HG03378 (cell line): ENCODE data around the gene DCLK1.

ENCODE experiments used
- ATAC-seq: cut with Tn5 transposase; IDR thresholded peaks from one replicate; pipeline ENCODE4 v1.9.1; 2021; ENCODE audit warnings: mild to moderate bottlenecking, moderate library complexity; ENCODE audit not compliant: unreplicated experiment

DCLK1 gene

DNA sequence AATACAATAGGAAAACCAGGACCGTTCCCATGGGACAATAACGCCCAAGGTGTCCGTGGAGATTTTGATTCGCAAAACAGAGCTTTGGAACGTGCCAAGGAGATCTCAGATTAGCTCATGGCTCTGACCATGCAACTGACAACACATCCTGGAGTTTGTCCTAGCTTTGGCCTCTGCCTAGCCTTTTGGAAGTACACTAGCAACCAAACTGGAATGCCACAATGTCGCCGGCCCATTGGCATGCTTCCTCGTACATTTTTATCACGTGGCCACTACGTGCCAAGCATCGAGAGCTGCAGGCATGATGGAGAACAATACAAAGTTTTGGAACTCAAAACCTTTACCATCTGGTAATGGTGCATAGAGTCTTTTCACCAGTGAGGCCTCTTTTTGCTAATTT, 256.5 kb downstream of the DCLK1 start:
- ATAC-seq = no peak

DNA sequence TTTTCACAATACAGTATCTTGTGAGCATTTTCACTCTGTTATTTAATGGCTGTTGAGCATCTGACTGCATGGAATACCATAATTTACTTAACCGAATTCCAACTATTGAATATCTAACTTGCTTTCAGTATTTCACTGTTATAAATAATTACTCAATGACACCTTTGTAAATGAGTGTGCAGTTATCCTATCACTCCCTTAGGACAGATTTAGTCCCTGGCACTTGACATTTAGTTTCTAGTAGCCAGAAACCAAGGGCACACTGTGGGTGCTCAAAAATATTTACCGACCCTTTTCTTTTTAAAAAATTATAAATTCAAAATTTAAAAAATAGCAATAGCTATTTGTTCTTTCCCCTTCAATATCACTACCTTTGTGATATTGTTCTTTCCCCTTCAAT, 258.8 kb downstream of the DCLK1 start:
- no peak for ATAC-seq

GRCh38 chr13:35871561-35871960, 259.6 kb downstream of the DCLK1 start:
- no peak for ATAC-seq

DNA sequence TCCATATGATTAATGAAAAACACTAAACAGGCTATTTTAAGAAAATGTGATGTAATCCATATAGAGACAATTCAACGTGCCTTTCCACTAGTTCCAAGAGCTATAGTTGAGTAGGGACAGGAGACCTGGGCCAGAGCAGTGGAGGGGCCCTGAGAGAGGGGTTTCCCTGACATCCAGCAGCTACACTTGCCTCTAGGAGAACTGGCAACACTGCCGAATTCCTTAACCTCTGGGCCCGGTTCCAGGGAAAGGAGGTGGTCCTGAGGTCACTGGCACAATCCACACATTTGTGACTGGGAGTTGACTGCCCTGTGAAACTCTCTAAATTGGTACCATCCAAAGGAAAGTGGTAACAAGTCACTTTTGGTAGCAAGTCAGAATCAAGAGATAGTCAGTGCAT, 264.4 kb downstream of the DCLK1 start:
- ATAC-seq = no peak

GRCh38 chr13:35865341-35866240, 265.6 kb downstream of the DCLK1 start:
- no peak for ATAC-seq

GRCh38 chr13:35860661-35861060, 270.5 kb downstream of the DCLK1 start:
- no peak for ATAC-seq

- ATAC-seq = no peak
These were observed 271.2 kb downstream of the DCLK1 start for GRCh38 chr13:35859981-35860380.

GRCh38 chr13:35858665-35859064, 272.5 kb downstream of the DCLK1 start:
- no peak for ATAC-seq

GRCh38 chr13:35857769-35858168, 273.4 kb downstream of the DCLK1 start:
- ATAC-seq = no peak

DNA sequence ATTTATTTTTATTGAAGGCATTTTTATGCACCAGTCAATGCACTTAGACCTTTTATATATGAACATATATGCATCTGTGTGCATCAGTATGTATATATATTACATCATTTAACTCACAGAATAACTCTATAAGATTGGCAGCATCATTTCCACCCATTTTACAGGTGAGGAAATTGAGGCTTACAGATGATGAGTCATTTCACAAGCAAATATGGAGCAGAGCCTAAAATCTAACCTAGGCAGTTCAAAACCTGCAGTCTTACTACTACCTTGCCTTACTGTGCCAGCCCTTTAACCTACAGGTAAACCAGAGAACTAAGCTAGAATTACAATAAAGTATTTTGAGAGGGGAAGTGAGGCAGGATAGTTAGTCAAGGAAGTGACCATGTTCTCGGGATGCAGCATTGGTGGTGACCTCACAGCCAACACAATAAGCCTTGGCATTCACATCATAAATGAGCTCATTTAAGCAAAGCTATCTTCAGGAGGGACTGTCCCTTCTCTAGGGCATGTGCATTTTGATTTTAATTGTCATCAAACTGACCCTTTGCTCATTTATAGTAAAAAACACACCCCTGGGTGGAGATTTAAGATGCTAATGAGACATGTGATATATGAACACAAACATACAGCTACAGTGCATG, 274.3 kb downstream of the DCLK1 start:
- ATAC-seq = no peak

- no peak for ATAC-seq
These were observed 275.1 kb downstream of the DCLK1 start for GRCh38 chr13:35856084-35856483.

DNA sequence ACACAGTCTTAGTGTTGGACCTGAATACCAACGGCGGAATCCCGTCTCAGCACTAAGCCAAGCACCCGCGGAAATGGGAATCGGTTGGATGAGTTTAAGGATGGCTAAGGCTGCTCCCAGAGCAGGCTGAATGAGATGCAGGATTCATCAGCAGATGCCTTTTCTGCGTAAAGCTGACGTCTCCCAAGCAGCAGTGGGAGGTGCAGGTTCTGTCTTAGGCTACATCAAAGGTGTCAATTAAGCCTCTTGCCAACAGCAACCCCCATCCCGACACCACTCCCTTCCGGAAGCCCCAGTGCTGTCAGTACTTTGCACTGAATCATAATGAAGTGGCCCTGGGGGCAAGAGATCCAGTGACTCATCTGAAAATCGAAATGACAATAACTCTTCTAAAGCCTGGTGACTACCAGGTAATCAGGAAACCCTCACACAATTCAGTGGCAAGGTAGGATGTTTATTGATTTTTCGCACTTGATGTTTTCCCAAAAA, 275.6 kb downstream of the DCLK1 start:
- no peak for ATAC-seq

DNA sequence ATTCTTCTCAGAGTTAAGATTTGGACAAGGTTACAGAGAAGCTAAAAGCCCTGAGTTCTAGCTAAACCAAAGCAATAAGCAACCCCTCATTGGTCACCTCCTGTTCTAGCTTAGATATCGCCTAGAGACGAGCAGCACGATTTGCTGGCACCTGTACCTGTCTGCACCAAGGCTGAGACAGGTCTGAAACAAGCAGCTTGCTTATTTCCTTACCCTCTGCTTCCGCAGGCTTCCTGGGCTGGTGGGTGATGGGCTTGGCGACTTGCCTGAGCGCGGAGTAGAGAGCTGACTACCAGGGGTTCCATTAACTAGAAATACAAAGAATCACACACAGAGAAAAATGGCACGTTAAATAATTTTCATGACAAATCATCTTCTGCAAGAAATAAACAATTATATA, 276.9 kb downstream of the DCLK1 start:
- ATAC-seq = no peak

GRCh38 chr13:35851881-35852280, 279.3 kb downstream of the DCLK1 start:
- ATAC-seq = no peak

- ATAC-seq = no peak
These were observed 279.8 kb downstream of the DCLK1 start for GRCh38 chr13:35851356-35851755.

DNA sequence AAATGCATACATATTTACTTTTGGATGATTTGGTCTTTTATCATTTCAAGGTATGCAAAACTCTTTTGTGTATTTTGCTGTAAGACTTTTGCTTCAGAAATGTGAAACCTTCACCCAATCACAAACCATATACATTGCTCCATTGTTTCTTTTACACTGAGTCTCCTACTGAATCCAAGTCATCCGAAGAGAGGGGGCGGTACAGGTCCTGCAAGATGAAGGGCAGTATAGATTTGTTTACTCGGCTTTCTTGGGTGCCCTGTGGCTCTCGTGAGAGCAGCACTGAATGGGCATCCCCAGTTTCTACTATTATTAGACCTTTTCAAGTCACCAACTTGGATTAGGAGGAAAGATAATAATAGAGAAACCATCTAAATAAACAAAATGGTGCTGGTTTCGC, 280.6 kb downstream of the DCLK1 start:
- no peak for ATAC-seq

DNA sequence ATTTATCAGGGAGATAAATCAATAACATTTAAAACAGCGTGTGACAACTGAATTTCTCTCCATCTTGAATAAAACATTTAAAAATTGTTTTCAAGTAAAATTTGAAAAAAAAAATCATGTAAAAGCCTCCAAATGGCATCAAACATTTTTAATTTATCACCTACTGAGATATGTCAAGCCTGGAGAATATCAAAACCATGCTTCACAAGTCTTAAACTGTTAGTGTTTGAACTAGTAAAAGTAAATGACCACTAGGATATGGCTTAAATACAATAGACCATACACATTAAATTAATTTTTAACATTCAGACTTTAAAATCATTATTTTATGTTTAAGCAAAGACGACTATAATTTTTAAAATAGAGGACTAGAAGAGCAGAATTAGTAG, 281.9 kb downstream of the DCLK1 start:
- ATAC-seq = no peak

- no peak for ATAC-seq
These were observed 282.6 kb downstream of the DCLK1 start for GRCh38 chr13:35848336-35849255.

DNA sequence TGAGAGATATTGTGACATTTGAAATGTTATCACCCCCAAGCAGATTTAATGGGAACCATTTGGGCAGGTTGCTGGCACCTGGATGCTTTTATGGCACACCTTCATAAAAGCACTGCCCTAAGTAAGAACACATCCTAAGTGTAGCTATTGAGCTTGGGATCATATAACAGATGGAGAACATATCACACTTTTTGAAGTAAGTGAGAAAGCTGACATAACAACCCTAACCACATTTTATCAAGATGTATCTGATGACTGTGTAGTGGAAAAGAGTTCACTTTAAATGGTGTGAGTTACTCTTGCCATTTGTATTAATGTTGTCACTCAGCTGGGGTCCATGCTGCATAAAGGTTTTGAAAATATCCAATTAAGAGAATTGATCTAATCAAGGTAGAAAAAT, 287.9 kb downstream of the DCLK1 start:
- no peak for ATAC-seq

- ATAC-seq = no peak
These were observed 290.1 kb downstream of the DCLK1 start for GRCh38 chr13:35841060-35841521.

- no peak for ATAC-seq
These were observed 291.4 kb downstream of the DCLK1 start for GRCh38 chr13:35839806-35840205.
